Right atrium auricular region (tissue), 2 donors: ENCODE data around the gene MYO18A. TPM values are rescaled to one million over a fixed set of nuclear protein-coding genes. Genes with fewer than 3 reads are reported as not detected.

Experiments
- DNase-seq: peaks from one replicate; pipeline ENCODE4 v3.0.0-alpha.2; 2019; ENCODE audit warnings: low spot score
- H3K27ac ChIP-seq, 2 donors: fragments of 200-600 bp; sonication (generic); 1 replicate in 1 of 2; 2 replicates in 1 of 2; pipeline ENCODE4 v1.5.1; 2016 to 2019
- H3K27me3 ChIP-seq, 2 donors: fragments of 200-600 bp; sonication (generic); one replicate each; pipeline versions ENCODE4 v1.5.1 to v1.6.0; 2017 to 2019
- H3K36me3 ChIP-seq: fragments of 200-600 bp; sonication (generic); one replicate; pipeline ENCODE4 v1.5.1; 2016
- H3K4me1 ChIP-seq, 2 donors: fragments of 200-600 bp; sonication (generic); one replicate each; pipeline versions ENCODE4 v1.5.1 to v1.6.0; 2017 to 2019
- H3K4me3 ChIP-seq, 2 donors: fragments of 200-600 bp; sonication (generic); 1 replicate in 1 of 2; 2 replicates in 1 of 2; pipeline ENCODE4 v1.5.1; 2017 to 2019; ENCODE audit warnings: mild to moderate bottlenecking in 1 of 2, moderate library complexity in 1 of 2
- H3K9me3 ChIP-seq, 2 donors: fragments of 200-600 bp; sonication (generic); one replicate each; pipeline ENCODE4 v1.5.1; 2019
- total RNA-seq, 2 donors: library from RNA; depleted of rRNA; stranded (reverse); fragments of >200 nt; gene quantifications; one replicate each; pipeline ENCODE4 v1.1.0, GENCODE V29; 2016
- TF ChIP-seq, protein P1 (sequence below), 2 donors: fragments of 200-600 bp; sonication (generic); IDR thresholded peaks; one replicate each; pipeline ENCODE4 v1.5.1; 2019; ENCODE audit warnings: antibody characterized with exemption in 2 of 2

MYO18A gene
- total RNA-seq, 2 donors from 2014 or later, result 159 to 219 TPM

DNA sequence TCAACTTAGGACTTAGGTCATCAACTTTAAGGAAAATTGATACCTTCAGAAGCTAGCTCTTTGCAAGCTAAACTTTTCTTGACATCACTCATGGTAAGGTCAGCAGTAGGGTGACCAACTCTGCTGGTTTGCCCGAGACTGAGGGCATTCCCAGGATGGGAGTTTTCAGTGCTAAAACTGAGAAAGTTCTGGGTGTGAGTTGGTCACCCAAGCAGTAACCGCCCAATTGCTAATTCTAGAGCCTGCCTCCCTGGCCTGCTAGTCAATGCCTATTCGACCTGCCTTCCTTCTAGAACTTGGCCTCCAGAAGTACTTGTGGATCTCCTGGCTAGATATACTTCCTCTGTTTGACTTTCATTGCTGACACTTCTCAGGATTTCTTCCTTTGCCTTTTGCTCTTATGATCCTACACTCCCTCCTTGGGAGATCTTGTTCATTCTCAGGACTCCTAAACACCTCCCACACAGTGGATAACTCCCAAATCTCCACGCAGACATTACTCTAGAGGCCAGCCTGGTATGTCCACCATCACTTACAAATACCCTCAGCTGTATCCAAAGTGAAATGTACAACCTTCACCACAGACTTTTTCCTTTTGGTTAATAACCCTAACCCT lies 10.5 kb upstream of the MYO18A start:
- Histone ChIP-seq H3K4me1 (no peaks in the 10 kb centered on the region), H3K9me3 (no peaks in the 10 kb centered on the region), H3K27ac (no peak overlapping the region), H3K27me3 (no peaks in the 10 kb centered on the region), H3K4me3 (no peak overlapping the region), H3K36me3 (no peaks in the 10 kb centered on the region)
- no peak for DNase-seq
- TF ChIP-seq, protein P1, sequence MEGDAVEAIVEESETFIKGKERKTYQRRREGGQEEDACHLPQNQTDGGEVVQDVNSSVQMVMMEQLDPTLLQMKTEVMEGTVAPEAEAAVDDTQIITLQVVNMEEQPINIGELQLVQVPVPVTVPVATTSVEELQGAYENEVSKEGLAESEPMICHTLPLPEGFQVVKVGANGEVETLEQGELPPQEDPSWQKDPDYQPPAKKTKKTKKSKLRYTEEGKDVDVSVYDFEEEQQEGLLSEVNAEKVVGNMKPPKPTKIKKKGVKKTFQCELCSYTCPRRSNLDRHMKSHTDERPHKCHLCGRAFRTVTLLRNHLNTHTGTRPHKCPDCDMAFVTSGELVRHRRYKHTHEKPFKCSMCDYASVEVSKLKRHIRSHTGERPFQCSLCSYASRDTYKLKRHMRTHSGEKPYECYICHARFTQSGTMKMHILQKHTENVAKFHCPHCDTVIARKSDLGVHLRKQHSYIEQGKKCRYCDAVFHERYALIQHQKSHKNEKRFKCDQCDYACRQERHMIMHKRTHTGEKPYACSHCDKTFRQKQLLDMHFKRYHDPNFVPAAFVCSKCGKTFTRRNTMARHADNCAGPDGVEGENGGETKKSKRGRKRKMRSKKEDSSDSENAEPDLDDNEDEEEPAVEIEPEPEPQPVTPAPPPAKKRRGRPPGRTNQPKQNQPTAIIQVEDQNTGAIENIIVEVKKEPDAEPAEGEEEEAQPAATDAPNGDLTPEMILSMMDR (IDR thresholded peaks at IDR 0.05), result no peak

DNA sequence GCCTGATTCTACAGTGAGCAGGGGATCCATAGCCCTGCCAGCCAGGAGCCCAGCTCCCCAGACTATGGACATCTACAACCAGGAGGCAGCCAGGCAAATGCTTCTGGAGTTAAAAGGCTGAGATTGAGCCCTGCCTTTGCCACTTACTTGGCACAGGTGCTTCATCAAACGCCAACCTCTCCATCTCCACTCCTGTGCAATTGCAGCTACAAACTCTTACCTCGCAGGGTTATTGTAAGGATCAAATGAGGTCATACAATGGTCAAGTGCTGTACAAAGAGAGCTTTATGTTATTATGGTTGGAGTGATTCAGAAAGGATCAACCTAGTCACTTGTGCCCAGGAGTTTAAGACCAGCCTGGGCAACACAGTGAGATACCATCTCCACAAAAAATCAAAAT lies 9.8 kb upstream of the MYO18A start:
- H3K4me1 ChIP-seq, result no peaks in the 10 kb centered on the region
- H3K27me3 ChIP-seq, result no peaks in the 10 kb centered on the region
- H3K9me3 ChIP-seq, result no peaks in the 10 kb centered on the region
- no peaks in the 10 kb centered on the region for H3K36me3 ChIP-seq
- H3K27ac ChIP-seq, result no peak overlapping the region
- TF ChIP-seq, protein P1 (IDR thresholded peaks at IDR 0.05), result no peak
- DNase-seq, result no peak
- H3K4me3 ChIP-seq, result no peak overlapping the region

DNA sequence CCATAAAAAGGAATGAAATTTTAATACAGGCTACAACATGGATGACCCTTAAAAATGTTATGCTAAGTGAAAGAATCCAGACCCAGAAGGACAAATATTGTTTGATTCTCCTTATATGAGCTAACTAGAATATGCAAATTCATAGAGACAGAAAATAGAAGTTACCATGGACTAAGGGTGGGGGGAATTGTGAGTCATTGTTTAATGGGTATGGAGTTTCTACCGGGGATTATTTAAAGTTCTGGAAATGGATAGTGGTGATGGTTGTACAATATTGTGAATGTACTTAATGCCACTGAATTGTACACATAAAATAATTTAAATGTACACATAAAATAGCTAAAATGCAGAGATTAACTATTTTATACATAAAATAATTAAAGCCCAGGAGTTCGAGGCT lies 9.2 kb upstream of the MYO18A start:
- H3K9me3 ChIP-seq, result no peaks in the 10 kb centered on the region
- no peak for DNase-seq
- TF ChIP-seq, protein P1 (IDR thresholded peaks at IDR 0.05), result no peak
- no peak overlapping the region for H3K4me3 ChIP-seq
- H3K36me3 ChIP-seq, result no peaks in the 10 kb centered on the region
- no peak overlapping the region for H3K27ac ChIP-seq
- no peaks in the 10 kb centered on the region for H3K27me3 ChIP-seq
- H3K4me1 ChIP-seq, result no peaks in the 10 kb centered on the region

DNA sequence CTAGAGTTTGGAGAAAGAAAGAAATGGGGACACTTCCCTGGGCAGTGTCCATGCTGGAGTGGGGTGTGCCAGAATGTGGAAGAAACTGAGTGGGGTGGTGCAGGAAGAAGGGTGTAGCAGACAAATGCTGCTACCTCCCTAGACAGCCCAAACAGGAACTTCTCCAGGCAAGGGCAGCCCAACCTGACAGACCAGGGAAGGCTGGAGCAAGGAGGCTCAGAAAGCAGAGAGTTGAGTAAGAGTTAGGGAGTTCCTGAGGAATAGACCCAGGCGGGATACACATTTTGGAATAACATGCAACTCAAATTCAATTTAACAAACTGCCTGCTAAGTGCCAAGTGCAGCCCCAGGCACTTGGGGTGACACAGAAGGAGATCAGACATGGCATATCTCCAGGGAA lies 1.0 kb upstream of the MYO18A start:
- H3K36me3 ChIP-seq, result no peaks in the 10 kb centered on the region
- no peak for DNase-seq
- no peak overlapping the region for H3K27ac ChIP-seq
- TF ChIP-seq, protein P1 (IDR thresholded peaks at IDR 0.05), result no peak
- no peak overlapping the region for H3K4me3 ChIP-seq
- peaks cover 0 to 46% of the 10 kb centered on the region in 2 donors for H3K4me1 ChIP-seq
- H3K9me3 ChIP-seq, result no peaks in the 10 kb centered on the region
- no peaks in the 10 kb centered on the region for H3K27me3 ChIP-seq

DNA sequence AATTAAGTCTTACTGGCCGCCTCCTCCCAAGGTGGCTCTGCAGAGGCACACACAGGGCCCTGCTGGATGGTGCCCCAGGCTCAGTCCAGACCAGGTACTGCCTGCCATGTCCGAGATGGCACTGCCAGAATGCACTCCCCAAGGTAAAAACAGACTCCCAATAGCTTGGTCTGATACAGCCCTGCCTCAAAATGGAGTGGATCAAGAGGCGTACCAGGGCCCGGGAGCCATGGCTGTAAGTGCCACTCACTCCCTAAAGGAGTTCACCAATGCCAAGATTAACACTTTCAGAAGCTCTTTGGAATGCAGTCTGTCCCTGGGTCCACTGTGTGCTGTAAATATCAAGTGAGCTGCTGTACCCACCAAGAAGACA lies 576 bp upstream of the MYO18A start:
- Histone ChIP-seq H3K9me3 (no peaks in the 10 kb centered on the region), H3K36me3 (no peaks in the 10 kb centered on the region), H3K27me3 (no peaks in the 10 kb centered on the region), H3K27ac (peak overlapping the region; percentile 85 to 92), H3K4me3 (peak overlapping the region; percentile 63 to 68), H3K4me1 (peaks cover 0 to 50% of the 10 kb centered on the region in 2 donors)
- no peak for DNase-seq
- TF ChIP-seq, protein P1 (IDR thresholded peaks at IDR 0.05), result no peak
